ENCODE results near the gene MINK1. TPM values are rescaled to one million over a fixed set of nuclear protein-coding genes. Genes with fewer than 3 reads are reported as not detected.

Gene MINK1
- total and polyA plus RNA-seq, 2 of the 8 experiments (the other 6 are each of a cell fraction or from before 2014, with no cell fraction given), result 26.9 to 77.7 TPM

DNA sequence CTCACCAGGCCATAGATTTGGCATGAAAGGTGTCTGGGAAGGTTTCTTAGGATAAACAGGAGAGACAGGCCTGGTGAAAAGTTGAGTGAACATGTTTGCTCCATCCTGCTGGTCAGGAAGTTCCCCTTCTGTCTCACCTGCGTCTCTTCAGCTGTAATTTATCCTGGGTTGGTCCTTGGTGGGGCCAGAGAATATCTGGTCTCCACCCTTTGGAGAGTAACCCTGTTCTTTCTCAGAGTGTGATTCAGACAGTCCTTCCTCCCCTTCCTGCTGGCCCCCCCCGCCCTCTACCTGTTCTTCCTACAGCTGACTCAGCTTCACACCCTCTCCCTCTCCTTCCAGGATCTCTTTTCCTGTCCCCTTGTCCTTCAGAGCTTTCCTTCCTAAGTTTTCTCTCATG lies 17.1 kb downstream of the MINK1 start:
- H3K14ac ChIP-seq (ENCODE audit: insufficient read length), result no peak overlapping the region
- H4K91ac ChIP-seq (replicated peaks; ENCODE audit: insufficient read length, low read length), result peak overlapping the region; percentile 50
- H3K79me1 ChIP-seq (ENCODE audit: low read depth, low read length), result peaks cover 15% of the 10 kb centered on the region
- H3K9ac ChIP-seq (replicated peaks in 1 of 4; ENCODE audit: extremely low read depth in 1 of 4, low read depth in 3 of 4, low read length in 3 of 4), result no peak overlapping the region
- 0 out of 2 replicates have a peak overlapping the region, but pooled peaks have one; percentile 29 for H2BK12ac ChIP-seq (ENCODE audit: low read depth, low read length)
- POLR2A ChIA-PET (ENCODE audit: partially characterized antibody), result interaction anchor here (1.0 to 3.1 kb wide), 9 partner anchors 9 to 75 kb away, joined by 3 to 15 read pairs (median 3); partner anchors contain the start of gene PLD2
- H2AFZ ChIP-seq (ENCODE audit: low read length), result no peak overlapping the region
- H3K79me2 ChIP-seq (ENCODE audit: control insufficient read depth in 1 of 2, insufficient read depth in 2 of 2, low read length in 2 of 2), result peaks cover 4 to 56% of the 10 kb centered on the region in 2 experiments
- H2BK120ac ChIP-seq (replicated peaks; ENCODE audit: low read depth, low read length), result peak overlapping the region; percentile 68
- H3K23ac ChIP-seq (ENCODE audit: insufficient read length), result no peak overlapping the region
- no peak overlapping the region for H2BK5ac ChIP-seq (ENCODE audit: low read depth, low read length)
- no peaks in the 10 kb centered on the region for H4K20me1 ChIP-seq (replicated peaks in 1 of 2; ENCODE audit: control insufficient read depth in 1 of 2, insufficient read depth in 2 of 2, low read length in 2 of 2)
- H3K56ac ChIP-seq (replicated peaks; ENCODE audit: insufficient read length, low read depth, low read length), result no peak overlapping the region
- DNase-seq (ENCODE audit: low read depth in 1 of 2, low spot score in 2 of 2) (no peak), FAIRE-seq (no peak)
- H3K4me1 ChIP-seq (replicated peaks in 1 of 4; ENCODE audit: control insufficient read depth in 3 of 4, insufficient read depth in 4 of 4, low read length in 3 of 4), result peaks cover 13 to 37% (median 29%) of the 10 kb centered on the region in 4 experiments
- H4K8ac ChIP-seq (ENCODE audit: extremely low read depth, insufficient read depth, low read length), result no peak overlapping the region
- peak overlapping the region; percentile 32; the same call in 1 of the 2 replicates for H2AK5ac ChIP-seq (ENCODE audit: low read depth, low read length)
- CTCF ChIA-PET (ENCODE audit: partially characterized antibody), result interaction anchor here (0.7 to 1.4 kb wide), 4 partner anchors 11 to 71 kb away, joined by 3 to 5 read pairs (median 3); no protein-coding TSS in a partner anchor
- no peak overlapping the region for H3K27ac ChIP-seq (ENCODE audit: low read depth, low read length)
- H3K9me3 ChIP-seq (ENCODE audit: insufficient read depth in 2 of 2, low read depth in 1 of 2, low read length in 1 of 2), result no peaks in the 10 kb centered on the region
- H2BK20ac ChIP-seq (ENCODE audit: low read length), result no peak overlapping the region
- no peak overlapping the region for H3K4me3 ChIP-seq (ENCODE audit: extremely low read depth in 1 of 4, insufficient read depth in 2 of 4, low read depth in 3 of 4, low read length in 4 of 4)
- peak overlapping the region; percentile 22; the same call in 1 of the 2 replicates for H3K18ac ChIP-seq (ENCODE audit: extremely low read depth, low read length)
- WGBS, 2 experiments (ENCODE audit: extremely low coverage in 1 of 2, insufficient coverage in 1 of 2, insufficient read length in 1 of 2, insufficient replicate concordance in 2 of 2, low coverage in 1 of 2, low lambda C conversion rate in 2 of 2, missing lambda C conversion rate in 1 of 2), result 92% methylated on average over 2 of the region's 2 CpGs; no CpG with 5 or more reads in 1 of the 2 experiments
- peak overlapping the region; percentile 83 for H3K4ac ChIP-seq (replicated peaks; ENCODE audit: insufficient read length, low read depth, low read length)
- H3K23me2 ChIP-seq (ENCODE audit: low read depth, low read length), result peaks cover 7% of the 10 kb centered on the region; the same call in 1 of the 2 replicates
- H3K36me3 ChIP-seq (ENCODE audit: control insufficient read depth in 2 of 4, insufficient read depth in 4 of 4, low read length in 3 of 4), result no peaks in the 10 kb centered on the region; a peak in 1 of 8 replicates
- TF ChIP-seq SIN3A (conservative IDR thresholded peaks at IDR 0.05 in 1 of 2, IDR thresholded peaks at IDR 0.05 in 1 of 2; ENCODE audit: low read depth in 1 of 2, low read length in 2 of 2) (no peak), TBP (IDR thresholded peaks at IDR 0.05; ENCODE audit: low read depth, low read length) (no peak)
- H4K5ac ChIP-seq (ENCODE audit: insufficient read length, low read depth, low read length), result no peak overlapping the region
- H2BK15ac ChIP-seq (ENCODE audit: low read length), result peak overlapping the region; percentile 76; the same call in 1 of the 2 replicates
- no peaks in the 10 kb centered on the region for H3K27me3 ChIP-seq (replicated peaks in 1 of 4; ENCODE audit: control insufficient read depth in 3 of 4, extremely low read depth in 1 of 4, insufficient read depth in 3 of 4, low read length in 3 of 4)
- no peak overlapping the region; a peak in 1 of 4 replicates for H3K4me2 ChIP-seq (ENCODE audit: insufficient read depth in 1 of 2, low read depth in 2 of 2, low read length in 2 of 2)
